IMR-90 (cell line): ENCODE data around the gene TMCC3. TPM values are rescaled to one million over a fixed set of nuclear protein-coding genes. Genes with fewer than 3 reads are reported as not detected.
A peak's percentile ranks its signal among the peaks of the same experiment; 100 is the strongest.

Experiments
- ATAC-seq: fragments of 200-7000 bp; cut with Tn5 transposase; 2 replicates; pipeline ENCODE4 v1.9.1; 2020; ENCODE audit warnings: low read depth, mild to moderate bottlenecking, moderate library complexity
- BruUV-seq: library from RNA; stranded (reverse); fragments of 400-500 nt; replicated peaks from 2 replicates; lab custom pipeline; 2021; lab: Mats Ljungman, UMichigan
- CTCF ChIA-PET: fragments of 300-600 bp; formaldehyde crosslinking; extraction: SDS; loops from one replicate; lab custom pipeline; 2021; ENCODE audit warnings: antibody characterized with exemption; lab: Yijun Ruan, JAX
- POLR2A ChIA-PET: fragments of 300-600 bp; sonication (Branson Sonifier 250); formaldehyde crosslinking; loops from one replicate; lab custom pipeline; 2022; ENCODE audit warnings: antibody characterized with exemption; ENCODE audit not compliant: unreplicated experiment; lab: Charles Lee
- DNase-seq: peaks from one replicate; pipeline ENCODE4 v3.0.0; 2013
- H2AFZ ChIP-seq: replicated peaks from 2 replicates; pipeline ENCODE3; 2013; ENCODE audit warnings: low read length, mild to moderate bottlenecking; ENCODE audit not compliant: poor library complexity
- H2AK5ac ChIP-seq: 2 replicates; pipeline ENCODE4 v1.6.1; 2013; ENCODE audit warnings: low read depth, low read length, inconsistent platforms
- H2AK9ac ChIP-seq: replicated peaks from 2 replicates; pipeline ENCODE3; 2013; ENCODE audit warnings: mild to moderate bottlenecking, low read depth, low read length, moderate library complexity; ENCODE audit not compliant: poor library complexity
- H2BK120ac ChIP-seq: 2 replicates; pipeline ENCODE4 v1.6.1; 2013; ENCODE audit warnings: low read depth, low read length, inconsistent platforms
- H2BK15ac ChIP-seq: 3 replicates; pipeline ENCODE4 v1.6.1; 2013; ENCODE audit warnings: low read depth, low read length, inconsistent platforms
- H2BK20ac ChIP-seq: 2 replicates; pipeline ENCODE4 v1.6.1; 2013; ENCODE audit warnings: low read depth, mild to moderate bottlenecking, inconsistent platforms, low read length, moderate library complexity
- H2BK5ac ChIP-seq: 2 replicates; pipeline ENCODE4 v1.6.1; 2013; ENCODE audit warnings: mild to moderate bottlenecking, low read depth, low read length, inconsistent platforms; ENCODE audit not compliant: poor library complexity, severe bottlenecking
- H3K14ac ChIP-seq: replicated peaks from 2 replicates; pipeline ENCODE4 v1.6.1; 2013; ENCODE audit warnings: low read depth, low read length, inconsistent platforms
- H3K18ac ChIP-seq: 2 replicates; pipeline ENCODE4 v1.6.1; 2013; ENCODE audit warnings: low read depth, low read length, control low read depth
- H3K23ac ChIP-seq: 2 replicates; pipeline ENCODE4 v1.6.1; 2013; ENCODE audit warnings: low read depth, low read length, inconsistent platforms
- H3K27ac ChIP-seq: 2 replicates; pipeline ENCODE4 v1.5.1; 2013; ENCODE audit warnings: mild to moderate bottlenecking, control low read depth, low read length; ENCODE audit not compliant: insufficient read depth
- H3K27me3 ChIP-seq: 2 replicates; pipeline ENCODE4 v1.6.1; 2013; ENCODE audit warnings: low read length; ENCODE audit not compliant: control insufficient read depth, insufficient read depth
- H3K36me3 ChIP-seq: 2 replicates; pipeline ENCODE4 v1.6.1; 2013; ENCODE audit warnings: low read length, mixed read lengths; ENCODE audit not compliant: control insufficient read depth, insufficient read depth
- H3K4ac ChIP-seq: 2 replicates; pipeline ENCODE4 v1.6.1; 2013; ENCODE audit warnings: low read depth, low read length, inconsistent platforms
- H3K4me1 ChIP-seq: 2 replicates; pipeline ENCODE4 v1.6.1; 2013; ENCODE audit warnings: low read length, mixed read lengths; ENCODE audit not compliant: control insufficient read depth, insufficient read depth
- H3K4me2 ChIP-seq: 2 replicates; pipeline ENCODE4 v1.6.1; 2013; ENCODE audit warnings: low read depth, mild to moderate bottlenecking, control low read depth, low read length, moderate library complexity
- H3K4me3 ChIP-seq: 2 replicates; pipeline ENCODE4 v1.5.1; 2013; ENCODE audit warnings: low read depth, mild to moderate bottlenecking, control low read depth, low read length, moderate library complexity; ENCODE audit not compliant: insufficient read depth
- H3K56ac ChIP-seq: 2 replicates; pipeline ENCODE4 v1.6.1; 2013; ENCODE audit warnings: low read length, inconsistent platforms; ENCODE audit not compliant: insufficient read depth; ENCODE audit errors: extremely low read depth
- H3K79me1 ChIP-seq, 2 experiments: 2 replicates each; pipeline ENCODE4 v1.6.1; 2013; ENCODE audit warnings: low read length in 2 of 2, inconsistent platforms in 1 of 2, low read depth in 1 of 2
- H3K9ac ChIP-seq: 2 replicates; pipeline ENCODE4 v1.6.1; 2013; ENCODE audit warnings: low read depth, low read length, control low read depth
- H3K9me1 ChIP-seq: 2 replicates; pipeline ENCODE4 v1.6.1; 2013; ENCODE audit warnings: low read length, inconsistent platforms; ENCODE audit not compliant: insufficient read depth
- H3K9me3 ChIP-seq: 2 replicates; pipeline ENCODE4 v1.6.1; 2013; ENCODE audit warnings: low read length; ENCODE audit not compliant: control insufficient read depth, insufficient read depth
- H4K20me1 ChIP-seq: 2 replicates; pipeline ENCODE4 v1.6.1; 2013; ENCODE audit warnings: low read length, inconsistent platforms; ENCODE audit not compliant: insufficient read depth
- H4K5ac ChIP-seq: 2 replicates; pipeline ENCODE4 v1.6.1; 2013; ENCODE audit warnings: mild to moderate bottlenecking, low read depth, low read length, control low read depth
- H4K8ac ChIP-seq, 2 experiments: 2 replicates each; pipeline ENCODE4 v1.6.1; 2013; ENCODE audit warnings: low read depth in 2 of 2, low read length in 2 of 2, control low read depth in 1 of 2, inconsistent platforms in 1 of 2
- H4K91ac ChIP-seq: 2 replicates; pipeline ENCODE4 v1.6.1; 2013; ENCODE audit warnings: low read depth, low read length, inconsistent platforms; ENCODE audit not compliant: insufficient read depth
- CEBPB ChIP-seq: IDR thresholded peaks from 2 replicates; pipeline ENCODE4 v1.6.1; 2012; ENCODE audit warnings: low read depth, low read length, improper control_type of control experiment
- CHD1 ChIP-seq: IDR thresholded peaks from 2 replicates; pipeline ENCODE4 v1.6.1; 2012; ENCODE audit warnings: low read depth, low read length, improper control_type of control experiment
- MAZ ChIP-seq: IDR thresholded peaks from 2 replicates; pipeline ENCODE4 v1.6.1; 2012; ENCODE audit warnings: low read depth, mild to moderate bottlenecking, low read length, improper control_type of control experiment, moderate library complexity, borderline replicate concordance
- MXI1 ChIP-seq: IDR thresholded peaks from 2 replicates; pipeline ENCODE4 v1.6.1; 2012; ENCODE audit warnings: low read depth, mild to moderate bottlenecking, low read length, moderate library complexity, borderline replicate concordance
- POLR2A ChIP-seq: IDR thresholded peaks from 2 replicates; pipeline ENCODE4 v1.6.1; 2012; ENCODE audit warnings: mild to moderate bottlenecking, low read depth, low read length
- RAD21 ChIP-seq: IDR thresholded peaks from 2 replicates; pipeline ENCODE4 v1.6.1; 2012; ENCODE audit warnings: low read length, improper control_type of control experiment
- RCOR1 ChIP-seq: IDR thresholded peaks from 2 replicates; pipeline ENCODE4 v1.6.1; 2012; ENCODE audit warnings: mild to moderate bottlenecking, low read length, improper control_type of control experiment; ENCODE audit not compliant: insufficient replicate concordance
- WGBS, 2 experiments: methylation state at CpG; one replicate each; pipeline versions ENCODE4 v1.1.5 to v1.1.7; 2013; ENCODE audit warnings: missing lambda C conversion rate in 2 of 2; ENCODE audit not compliant: insufficient read length in 1 of 2; ENCODE audit errors: extremely low coverage in 2 of 2; 5-methylcytosine and 5-hydroxymethylcytosine counted together
- dilution Hi-C: fragments of 300-500 bp; cut with HindIII; formaldehyde crosslinking; loops from one replicate; pipeline ENCODE4 v1.14.3; 2018; ENCODE audit warnings: low sequenced_read_pairs; ENCODE audit not compliant: unreplicated experiment
- in situ Hi-C: fragments of 300-500 bp; cut with MboI; formaldehyde crosslinking; loops from 3 replicates; pipeline ENCODE4 v1.14.3; 2019; ENCODE audit warnings: low sequenced_read_pairs, inconsistent platforms, mixed read lengths
- intact Hi-C: fragments of 100-400 bp; cut with micrococcal nuclease; formaldehyde crosslinking; loops from 2 replicates; pipeline ENCODE4 v1.10.0; 2022
- polyA plus RNA-seq, 3 experiments: library from polyadenylated mRNA; depleted of rRNA; stranded (reverse); fragments of >200 nt; gene quantifications; 2 replicates each; pipeline ENCODE4 v1.2.3, GENCODE V29; 2012; ENCODE audit warnings: low replicate concordance in 1 of 3
- total RNA-seq: library from RNA; depleted of rRNA; stranded (reverse); fragments of >200 nt; gene quantifications from 2 replicates; pipeline ENCODE4 v1.2.3, GENCODE V29; 2012
- TF ChIP-seq, protein P1 (sequence below): fragments of 150-350 bp; IDR thresholded peaks from 2 replicates; pipeline ENCODE4 v1.6.1; 2016; ENCODE audit warnings: low read depth, mild to moderate bottlenecking, low read length, moderate library complexity, borderline replicate concordance

Gene TMCC3
- total and polyA plus RNA-seq, 2 of the 4 experiments (the other 2 are of a cell fraction), result 0.14 to 0.36 TPM

- H3K4me3 ChIP-seq, result no peak overlapping the region
- in situ Hi-C loops, result no loop called here
Observed at GRCh38 chr12:94570161-94570560, 80.2 kb downstream of the TMCC3 start.

More at GRCh38 chr12:94570161-94570560, 80.2 kb downstream of the TMCC3 start:
- intact Hi-C loops (no loop called here), dilution Hi-C loops (no loop called here)
- H3K36me3 ChIP-seq, result no peaks in the 10 kb centered on the region
- H3K14ac ChIP-seq, result no peak overlapping the region
- no peak overlapping the region for H2BK120ac ChIP-seq
- ChIA-PET CTCF (interaction anchor here (0.6 kb wide), 1 partner anchor 1055 kb away, joined by 8 read pairs; no protein-coding TSS in a partner anchor), POLR2A (no interaction called here)
- no peak overlapping the region for H2BK20ac ChIP-seq
- H3K9me3 ChIP-seq, result no peaks in the 10 kb centered on the region
- no peak overlapping the region for H4K91ac ChIP-seq
- no peaks in the 10 kb centered on the region for H4K20me1 ChIP-seq
- H3K9ac ChIP-seq, result no peak overlapping the region
- ATAC-seq (no peak), DNase-seq (peak; percentile 28)
- H2BK15ac ChIP-seq, result no peak overlapping the region
- no peaks in the 10 kb centered on the region for H3K4me1 ChIP-seq
- H2BK5ac ChIP-seq, result no peak overlapping the region
- no peak overlapping the region for H2AK5ac ChIP-seq
- TF ChIP-seq CEBPB, result no peak
- TF ChIP-seq, protein P1, sequence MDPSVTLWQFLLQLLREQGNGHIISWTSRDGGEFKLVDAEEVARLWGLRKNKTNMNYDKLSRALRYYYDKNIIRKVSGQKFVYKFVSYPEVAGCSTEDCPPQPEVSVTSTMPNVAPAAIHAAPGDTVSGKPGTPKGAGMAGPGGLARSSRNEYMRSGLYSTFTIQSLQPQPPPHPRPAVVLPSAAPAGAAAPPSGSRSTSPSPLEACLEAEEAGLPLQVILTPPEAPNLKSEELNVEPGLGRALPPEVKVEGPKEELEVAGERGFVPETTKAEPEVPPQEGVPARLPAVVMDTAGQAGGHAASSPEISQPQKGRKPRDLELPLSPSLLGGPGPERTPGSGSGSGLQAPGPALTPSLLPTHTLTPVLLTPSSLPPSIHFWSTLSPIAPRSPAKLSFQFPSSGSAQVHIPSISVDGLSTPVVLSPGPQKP, result no peak
- TF ChIP-seq MAZ, result no peak
- no peak for TF ChIP-seq RCOR1
- TF ChIP-seq RAD21, result no peak
- TF ChIP-seq MXI1, result no peak
- TF ChIP-seq POLR2A, result no peak
- no peak for TF ChIP-seq CHD1
- no peak overlapping the region for H2AFZ ChIP-seq
- WGBS, 2 experiments, result no CpG with 5 or more reads among the region's 7 CpGs
- H4K5ac ChIP-seq, result no peak overlapping the region
- no peak overlapping the region for H3K23ac ChIP-seq
- H3K56ac ChIP-seq, result no peak overlapping the region
- H3K79me1 ChIP-seq, result no peaks in the 10 kb centered on the region
- no peak overlapping the region for H3K4ac ChIP-seq
- no peaks in the 10 kb centered on the region for H3K9me1 ChIP-seq
- no peak overlapping the region for H3K4me2 ChIP-seq
- H3K18ac ChIP-seq, result no peak overlapping the region
- H3K27ac ChIP-seq, result no peak overlapping the region
- H3K27me3 ChIP-seq, result peaks cover 10% of the 10 kb centered on the region
- H4K8ac ChIP-seq, result no peak overlapping the region
- no TSS peak for BruUV-seq
- no peak overlapping the region for H2AK9ac ChIP-seq
